ENCODE results near the gene ANKRD18A.
A peak's percentile ranks its signal among the peaks of the same experiment; 100 is the strongest.
"Not testable (repeated sequence)": the region's sequence is repeated elsewhere in the genome, so short reads cannot be mapped to it uniquely, and the experiment has no call there.

ANKRD18A gene

DNA sequence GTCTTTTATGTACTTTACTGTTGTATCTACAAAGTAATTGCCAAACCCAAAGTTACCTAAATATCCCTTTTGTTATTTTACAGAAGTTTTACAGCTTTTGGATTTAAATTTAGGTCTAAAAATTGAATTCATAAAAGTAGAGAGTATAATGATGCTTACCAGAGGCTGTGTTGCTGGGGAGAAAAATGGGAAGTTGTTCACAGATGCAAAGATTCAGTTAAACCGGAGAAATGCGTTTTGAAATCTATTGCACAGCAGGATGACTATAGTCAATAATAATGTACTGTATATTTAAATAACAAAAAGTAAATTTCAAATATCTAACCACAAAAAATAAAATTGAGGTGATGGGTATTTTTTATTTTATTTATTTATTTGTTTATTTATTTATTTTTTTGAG, 2.6 kb upstream of the ANKRD18A start:
- no peak for DNase-seq

DNA sequence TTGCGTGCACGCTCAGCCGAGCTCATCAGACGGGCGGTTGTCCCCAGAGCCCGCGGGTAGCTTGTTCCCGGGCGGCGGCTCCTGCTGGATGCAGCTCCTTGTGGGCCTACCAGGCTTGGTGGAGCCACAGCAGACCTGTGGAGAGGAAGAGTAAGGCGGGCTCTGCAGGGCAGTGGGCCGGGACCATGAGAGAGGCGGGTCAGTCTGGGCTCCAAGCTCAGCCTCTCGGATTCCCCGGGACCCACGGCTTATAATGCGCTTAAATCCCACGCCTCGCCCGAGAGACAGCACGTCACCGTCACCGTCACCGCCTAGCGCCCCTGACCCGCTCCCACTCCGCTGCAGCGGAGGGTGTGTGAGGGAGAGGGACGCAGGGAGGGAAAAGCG, 1.9 kb upstream of the ANKRD18A start:
- no peak for DNase-seq

DNA sequence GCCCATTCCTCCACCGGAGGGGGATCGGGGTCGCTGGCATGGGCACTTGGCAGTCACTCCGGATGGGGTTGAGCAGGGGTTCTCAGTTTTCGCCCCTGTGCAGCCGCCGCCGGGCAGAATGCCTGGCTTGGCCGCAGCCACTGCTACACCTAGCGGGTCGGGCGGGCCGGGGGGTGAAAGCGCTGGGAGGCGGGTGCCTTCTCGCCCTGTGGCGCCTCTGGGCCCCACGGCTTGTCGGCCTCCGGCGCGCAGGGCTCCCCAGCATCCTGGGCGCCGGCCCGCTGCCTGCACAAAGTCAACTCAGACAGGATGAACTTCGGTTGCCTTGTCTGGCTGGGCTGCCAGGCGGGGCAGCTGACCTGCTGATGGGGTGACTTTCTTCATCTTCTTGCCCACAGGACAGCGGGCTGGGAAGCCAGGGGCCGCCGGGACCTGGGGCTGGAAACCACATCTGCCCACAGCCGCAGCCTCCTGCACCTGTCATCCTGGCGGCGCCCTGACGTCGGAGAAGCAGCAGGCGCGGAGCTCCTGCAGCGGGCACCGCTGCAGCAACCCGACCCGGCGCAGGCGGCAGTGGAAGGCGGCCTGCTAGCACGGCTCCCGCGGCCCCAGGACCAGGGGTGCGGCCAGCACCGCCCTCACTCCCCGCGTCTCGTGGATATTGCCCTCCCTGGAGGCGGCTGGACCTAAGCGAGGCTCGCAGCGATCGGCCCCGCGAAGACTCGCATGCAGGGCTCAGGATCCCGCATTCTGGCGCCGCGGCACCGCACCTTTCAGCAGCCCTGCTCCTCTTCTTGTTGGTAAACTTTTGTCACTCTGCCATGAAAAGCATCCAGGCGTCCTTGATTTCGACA, 1.3 kb upstream of the ANKRD18A start:
- DNase-seq = peak; percentile 27

DNA sequence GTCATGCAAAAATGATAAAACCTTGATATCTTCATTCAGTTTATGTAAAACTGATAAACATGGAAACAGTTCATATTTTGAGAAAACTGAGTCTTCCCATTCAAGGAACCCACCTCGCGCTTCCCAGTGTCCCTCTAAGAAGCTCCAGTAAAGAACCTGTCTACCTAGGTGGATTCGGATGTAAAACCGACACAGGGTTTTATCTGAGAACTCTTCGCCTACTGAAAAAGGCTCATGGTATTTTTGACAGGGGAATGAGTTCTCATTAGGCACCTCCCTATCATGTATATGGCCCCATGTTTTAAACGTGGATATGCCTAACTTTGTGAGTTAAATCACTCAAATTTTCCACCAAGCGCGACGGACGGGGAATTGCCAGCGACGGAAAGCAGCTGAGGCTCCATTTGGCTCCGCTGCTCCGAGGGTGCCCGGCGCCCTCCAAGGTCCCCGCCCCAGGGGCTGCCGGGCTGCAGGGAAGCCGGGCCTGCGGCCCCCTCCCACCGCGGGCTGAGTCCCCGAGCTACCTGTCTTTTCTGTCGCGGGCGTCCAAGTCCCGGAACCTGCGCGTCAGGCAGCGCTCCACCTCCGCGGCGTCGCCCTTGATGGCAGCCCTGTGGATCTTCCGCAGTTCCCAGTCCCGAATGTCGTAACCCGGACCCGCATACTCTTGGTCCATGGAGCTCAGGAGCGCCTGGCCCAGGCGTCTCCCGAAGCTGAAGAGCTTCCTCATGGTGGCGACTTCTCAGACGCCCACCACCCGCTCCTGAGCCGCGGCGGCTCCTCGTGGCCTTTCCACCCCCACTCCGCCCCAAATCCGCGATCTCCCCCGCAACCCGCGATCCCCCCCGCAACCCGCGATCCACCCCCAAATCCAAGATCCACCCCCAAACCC, 594 bp downstream of the ANKRD18A start:
- peak; percentile 17 for DNase-seq

DNA sequence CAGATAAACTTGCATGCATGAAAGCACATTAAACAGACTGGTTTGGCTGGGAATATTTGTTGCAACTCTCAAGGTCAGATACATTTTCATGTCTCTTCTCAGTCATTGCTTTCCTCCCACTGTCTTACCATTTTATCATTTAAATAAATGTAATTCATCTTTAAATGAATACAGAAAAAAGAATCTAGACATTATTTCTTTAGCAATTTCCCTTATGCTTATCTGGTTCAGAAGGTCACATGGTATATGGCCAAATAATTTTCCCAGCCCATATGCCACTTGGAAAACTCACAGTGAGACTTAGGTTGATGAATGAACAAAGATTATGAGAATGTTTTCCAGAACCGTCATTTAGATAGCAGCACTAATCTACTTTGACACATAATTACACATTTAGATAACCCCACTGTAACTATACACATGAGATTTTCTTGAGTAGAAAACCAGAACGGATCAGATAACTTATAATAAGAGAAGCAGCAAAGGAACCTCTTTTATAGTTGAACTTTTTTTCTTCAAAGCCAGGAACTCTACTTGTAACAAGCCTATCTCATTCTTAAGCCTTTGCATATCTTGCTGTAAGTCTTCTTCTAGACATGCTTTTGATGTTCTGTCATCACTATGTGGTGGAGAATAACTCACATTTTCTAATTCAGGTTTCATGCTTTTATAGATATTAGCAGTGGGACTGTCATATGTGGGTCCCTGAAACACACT, 22.2 kb downstream of the ANKRD18A start:
- DNase-seq = not testable (repeated sequence)

DNA sequence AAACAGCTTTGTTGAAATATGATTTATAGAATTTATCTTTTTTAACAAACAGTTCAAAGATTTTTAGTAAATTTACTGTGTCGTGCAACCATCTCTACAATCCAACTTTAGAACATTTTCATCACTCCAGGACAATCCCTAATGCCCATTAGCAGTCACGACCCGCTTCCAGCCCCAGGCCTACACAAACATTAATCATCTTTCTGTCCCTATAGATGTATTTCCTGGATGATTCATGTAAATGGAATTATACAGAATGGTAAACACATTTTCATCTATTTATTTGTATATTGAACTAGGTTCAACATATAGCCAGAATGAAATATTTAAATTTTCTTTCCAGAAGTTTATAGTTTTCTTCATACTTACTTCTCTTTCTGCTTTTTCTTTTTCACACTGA, 25.3 kb downstream of the ANKRD18A start:
- DNase-seq = not testable (repeated sequence)

DNA sequence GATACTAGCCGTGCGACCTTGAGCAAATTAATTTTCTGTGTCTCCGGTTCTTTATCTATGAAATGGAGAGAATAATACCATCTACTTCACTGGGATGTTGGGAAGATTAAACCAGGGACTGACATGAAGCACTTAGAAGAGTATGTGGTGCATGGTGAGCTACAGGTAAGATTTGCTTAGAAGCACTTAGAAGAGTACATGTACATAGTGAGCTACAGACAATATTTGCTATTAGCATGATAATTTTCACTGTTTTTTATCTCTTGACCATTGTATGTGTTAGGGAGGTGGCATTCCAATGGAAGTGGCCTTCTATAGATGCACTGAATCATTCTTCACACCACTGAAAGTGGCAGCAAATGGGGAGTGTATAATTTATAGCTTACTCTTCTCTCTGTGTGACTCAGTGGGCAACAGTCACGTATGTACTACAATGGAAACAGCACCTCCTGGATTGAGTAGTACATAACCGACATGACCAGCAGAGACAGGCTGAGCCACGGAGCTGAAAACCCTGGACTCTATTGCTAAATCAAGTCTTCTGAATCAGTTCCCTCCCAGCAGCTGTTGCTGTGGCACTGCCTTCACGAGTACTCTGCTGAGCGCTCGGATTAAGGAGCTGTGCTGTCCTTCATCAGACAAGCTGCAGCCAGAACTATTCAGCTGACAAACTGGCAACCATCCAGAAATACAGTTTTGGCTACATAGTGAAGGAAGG, 28.9 kb downstream of the ANKRD18A start:
- not testable (repeated sequence) for DNase-seq

DNA sequence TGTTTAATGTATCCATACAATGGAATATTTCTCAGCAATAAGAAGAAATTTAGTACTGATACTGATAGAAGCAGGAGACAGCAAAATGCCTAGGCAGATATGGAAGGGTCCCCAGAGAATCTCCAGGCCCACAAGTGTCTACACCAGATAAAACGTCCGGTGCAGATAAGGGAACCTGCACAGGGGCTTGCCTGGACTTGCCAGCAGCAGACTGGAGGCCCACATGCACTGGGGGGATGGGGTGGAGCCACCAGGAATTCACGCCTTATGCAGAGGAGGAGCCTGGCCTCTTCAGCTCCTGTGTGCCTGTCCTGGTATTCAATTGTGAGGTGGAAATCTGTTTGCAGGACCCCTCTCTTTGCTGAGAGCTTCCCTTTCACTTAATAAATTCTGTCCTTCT, 36.6 kb downstream of the ANKRD18A start:
- not testable (repeated sequence) for DNase-seq

DNA sequence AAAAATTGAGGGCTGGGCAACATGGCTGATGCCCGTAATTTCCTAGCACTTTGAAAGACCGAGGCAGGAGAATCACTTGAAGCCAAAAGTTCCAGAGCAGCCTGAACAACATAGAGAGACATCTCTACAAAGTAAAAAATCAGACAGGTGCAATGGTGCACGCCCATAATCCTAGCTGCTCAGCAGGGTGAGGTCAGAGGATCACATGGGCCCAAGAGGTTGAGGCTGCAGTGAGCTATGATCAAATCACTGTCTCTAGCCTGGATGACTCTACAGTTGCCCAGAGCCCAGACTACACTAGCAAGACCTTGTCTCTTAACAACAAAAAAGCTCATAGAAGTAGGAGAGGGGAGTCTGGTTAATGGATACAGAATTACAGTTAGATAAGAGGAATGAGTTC, 40.3 kb downstream of the ANKRD18A start:
- not testable (repeated sequence) for DNase-seq

DNA sequence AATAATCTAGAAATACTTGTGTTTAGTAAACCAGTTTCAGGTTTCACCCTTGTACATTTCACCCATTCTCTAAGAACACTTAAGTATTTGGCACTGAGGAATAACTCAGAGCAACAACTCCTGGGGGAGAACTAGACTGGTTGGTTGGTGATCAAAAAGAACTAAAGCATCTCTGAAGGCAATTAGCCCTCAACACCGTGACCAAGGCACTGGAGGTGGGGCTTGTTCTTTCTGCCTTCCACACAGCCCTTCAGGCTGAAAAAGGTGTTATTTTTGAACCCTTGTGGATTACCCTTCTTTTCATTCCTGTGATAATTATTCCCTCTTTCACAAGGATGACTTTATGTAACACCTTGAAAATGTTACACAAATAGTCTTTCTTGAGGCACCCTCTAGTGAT, 44.2 kb downstream of the ANKRD18A start:
- not testable (repeated sequence) for DNase-seq

DNA sequence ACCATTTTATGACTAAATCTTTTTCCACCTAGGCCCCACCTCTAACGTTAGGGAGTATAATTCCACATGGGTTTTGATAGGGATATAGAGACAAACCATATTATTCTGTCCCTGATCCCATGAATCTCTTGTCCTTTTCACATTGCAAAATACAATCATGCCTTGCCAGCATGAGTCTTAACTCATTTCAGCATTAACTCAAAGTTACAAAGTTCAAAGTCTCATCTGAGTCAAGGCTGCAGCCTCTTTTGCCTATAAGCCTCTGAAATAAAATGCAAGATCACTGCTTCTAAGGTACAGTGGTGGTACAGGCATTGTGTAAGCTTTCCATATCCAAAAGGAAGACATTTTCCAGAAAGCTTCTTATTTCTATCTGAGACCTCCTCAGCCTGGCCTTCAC, 54.3 kb downstream of the ANKRD18A start:
- not testable (repeated sequence) for DNase-seq

DNA sequence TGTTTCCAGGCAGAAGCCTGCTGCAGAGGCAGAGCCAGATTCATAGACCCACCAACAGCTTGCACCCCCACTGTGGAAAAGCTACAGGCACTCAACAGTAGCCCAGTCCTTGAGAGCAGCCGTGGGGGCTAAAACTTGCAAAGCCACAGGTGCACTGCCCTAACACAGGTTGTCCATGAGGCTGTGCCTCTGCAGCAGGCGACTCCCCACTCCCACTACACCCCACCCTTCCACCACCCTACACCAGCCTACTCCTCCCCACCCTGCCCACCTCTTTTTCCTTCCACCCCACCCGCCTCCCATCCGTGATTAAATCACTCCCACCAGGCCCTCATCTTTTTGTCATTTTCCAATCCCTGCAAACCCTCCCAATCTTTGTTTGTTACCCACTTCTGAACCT, 55.2 kb downstream of the ANKRD18A start:
- DNase-seq = not testable (repeated sequence)

DNA sequence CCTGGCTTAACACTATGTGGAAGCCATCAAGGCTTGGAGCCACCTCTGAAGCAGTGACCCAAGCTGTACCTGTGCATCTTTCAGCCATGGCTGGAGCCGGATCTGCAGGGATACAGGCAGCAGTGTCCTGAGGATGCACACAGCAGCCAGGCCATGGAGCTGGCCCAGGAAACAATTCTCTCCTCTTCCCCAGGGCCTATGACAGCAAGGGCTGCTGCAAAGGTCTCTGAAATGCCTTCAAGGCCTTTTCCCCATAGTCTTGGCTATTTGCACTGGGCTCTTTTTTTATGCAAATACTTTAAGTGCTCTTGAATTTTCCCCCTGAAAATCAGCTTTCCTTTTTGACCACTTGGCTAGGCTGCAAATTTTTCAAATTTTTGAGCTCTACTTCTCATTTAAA, 56.5 kb downstream of the ANKRD18A start:
- DNase-seq = not testable (repeated sequence)

DNA sequence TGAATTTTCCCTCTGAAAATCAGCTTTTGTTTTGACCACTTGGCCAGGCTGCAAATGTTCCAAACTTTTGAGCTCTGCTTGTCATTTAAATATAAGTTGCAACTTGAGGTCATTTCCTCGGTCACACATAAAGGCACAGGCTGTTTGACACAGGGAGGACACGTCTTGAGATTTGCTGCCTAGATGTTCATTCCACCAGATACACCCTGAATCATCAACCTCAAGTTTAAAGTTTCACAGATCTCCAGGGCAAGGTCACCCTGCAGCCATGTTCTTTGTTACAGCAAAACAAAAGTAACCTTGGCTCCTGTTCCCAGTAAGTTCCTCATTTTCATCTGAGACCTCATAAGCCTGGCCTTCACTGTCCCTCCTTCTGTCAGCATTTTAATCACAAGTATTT, 59.3 kb downstream of the ANKRD18A start:
- DNase-seq = not testable (repeated sequence)

DNA sequence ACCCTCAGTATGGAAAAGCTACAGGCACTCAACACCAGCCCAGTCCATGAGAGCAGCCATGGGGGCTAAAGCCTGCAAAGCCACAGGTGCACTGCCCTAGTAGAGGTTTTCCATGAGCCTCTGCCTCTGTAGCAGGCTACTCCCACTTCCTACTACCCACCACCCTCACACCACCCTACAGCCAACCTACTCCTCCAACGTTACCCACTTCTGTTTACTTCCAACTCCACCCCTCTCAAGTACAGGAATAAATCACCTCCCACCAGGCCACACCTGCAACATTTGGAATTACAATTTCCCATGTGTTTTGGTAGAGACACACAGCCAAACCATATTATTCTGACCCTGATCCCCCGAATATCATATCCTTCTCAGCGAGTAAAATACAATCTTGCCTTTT, 61.2 kb downstream of the ANKRD18A start:
- DNase-seq = not testable (repeated sequence)

DNA sequence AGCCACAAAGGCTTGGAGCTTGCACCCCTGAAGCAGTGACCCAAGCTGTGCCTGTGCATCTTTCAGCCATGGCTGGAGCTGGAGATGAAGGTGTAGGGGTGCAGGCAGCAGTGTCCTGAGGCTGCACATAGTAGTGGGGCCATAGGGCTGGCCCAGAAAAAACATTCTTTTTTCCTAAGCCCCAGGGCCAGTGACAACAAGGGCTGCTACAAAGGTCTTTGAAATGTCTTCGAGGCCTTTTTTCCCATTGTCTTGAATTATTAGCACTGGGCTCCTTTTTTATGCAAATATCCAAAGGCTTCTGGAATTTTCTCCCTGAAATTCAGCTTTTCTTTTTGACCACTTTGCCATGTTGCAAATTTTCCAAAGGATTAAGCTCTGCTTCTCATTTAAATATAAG, 62.6 kb downstream of the ANKRD18A start:
- not testable (repeated sequence) for DNase-seq

DNA sequence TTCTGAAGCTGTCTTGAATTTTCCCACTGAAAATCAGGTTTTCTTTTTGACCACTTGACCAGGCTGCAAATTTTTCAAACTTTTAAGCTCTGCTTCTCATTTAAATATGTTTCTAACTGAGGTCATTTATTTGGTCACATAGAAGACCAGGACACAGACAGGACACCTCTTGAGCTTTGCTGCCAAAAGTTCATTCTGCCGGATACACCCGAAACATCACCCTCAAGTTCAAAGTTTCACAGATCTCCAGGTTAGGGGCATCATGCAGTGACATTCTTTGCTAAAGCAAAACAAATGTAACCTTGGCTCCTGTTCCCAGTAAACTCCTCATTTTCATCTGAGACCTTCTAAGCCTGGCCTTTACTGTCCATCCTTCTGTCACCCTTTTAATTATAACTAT, 65.4 kb downstream of the ANKRD18A start:
- DNase-seq = not testable (repeated sequence)

DNA sequence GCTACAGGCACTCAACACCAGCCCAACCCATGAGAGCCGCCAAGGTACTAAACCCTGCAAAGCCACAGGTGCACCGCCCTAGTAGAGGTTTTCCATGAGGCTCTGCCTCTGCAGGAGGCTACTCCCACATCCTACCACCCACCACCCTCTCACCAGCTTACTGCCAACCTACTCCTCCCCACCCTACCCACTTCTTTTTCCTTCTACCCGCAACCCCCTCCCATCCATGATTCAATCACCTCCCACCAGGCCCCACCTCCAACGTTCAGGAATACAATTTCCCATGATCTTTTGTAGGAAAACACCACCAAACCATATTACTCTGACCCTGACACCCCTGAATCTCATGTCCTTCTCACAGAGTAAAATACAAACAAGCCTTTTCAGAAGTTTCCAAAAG, 67.4 kb downstream of the ANKRD18A start:
- not testable (repeated sequence) for DNase-seq

DNA sequence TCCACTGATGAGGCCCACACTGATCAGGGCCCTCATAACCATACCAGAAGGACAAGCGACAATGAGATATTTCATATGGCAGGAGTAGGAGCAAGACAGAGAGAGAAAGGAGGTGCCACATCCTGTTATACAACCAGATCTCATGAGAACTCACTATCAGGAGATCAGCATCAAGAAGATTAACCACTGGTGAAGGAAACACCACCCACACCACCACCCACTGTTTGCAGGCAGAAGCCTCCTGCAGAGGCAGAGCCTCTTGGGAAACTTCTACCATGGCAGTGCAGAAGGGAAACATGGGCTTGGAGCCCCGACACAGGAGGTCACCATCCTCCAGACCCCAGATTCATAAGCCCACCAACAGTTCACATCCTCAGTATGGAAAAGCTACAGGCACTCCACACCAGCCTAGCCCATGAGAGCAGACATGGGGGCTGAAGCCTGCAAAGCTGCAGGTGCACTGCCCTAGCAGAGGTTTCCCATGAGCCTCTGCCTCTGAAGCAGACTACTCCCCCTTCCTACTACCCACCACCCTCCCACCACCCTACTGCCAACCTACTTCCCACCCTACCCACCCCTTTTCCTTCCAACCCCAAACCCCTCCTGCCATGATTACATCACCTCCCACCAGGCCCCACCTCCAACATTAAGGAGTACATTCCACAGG, 73.8 kb downstream of the ANKRD18A start:
- not testable (repeated sequence) for DNase-seq

DNA sequence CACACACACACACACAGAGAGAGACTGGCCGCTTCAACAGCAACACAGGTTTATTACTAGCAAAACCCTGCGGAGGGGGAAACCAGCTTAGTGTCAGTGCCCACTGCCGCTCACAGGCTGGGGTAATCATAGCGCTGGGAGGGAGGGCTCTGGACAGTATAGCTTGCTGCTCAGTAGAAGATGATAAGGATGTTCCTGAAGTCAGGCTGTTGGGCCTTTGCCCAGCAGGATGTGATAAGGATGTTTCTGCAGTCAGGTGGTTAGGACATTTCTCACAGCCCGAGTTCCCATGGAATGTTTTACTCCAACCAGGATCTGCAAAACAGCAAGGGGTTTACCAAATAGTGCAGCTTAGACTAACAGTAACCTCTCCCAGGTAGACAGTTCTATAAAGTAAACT, 79.9 kb downstream of the ANKRD18A start:
- DNase-seq = not testable (repeated sequence)

DNA sequence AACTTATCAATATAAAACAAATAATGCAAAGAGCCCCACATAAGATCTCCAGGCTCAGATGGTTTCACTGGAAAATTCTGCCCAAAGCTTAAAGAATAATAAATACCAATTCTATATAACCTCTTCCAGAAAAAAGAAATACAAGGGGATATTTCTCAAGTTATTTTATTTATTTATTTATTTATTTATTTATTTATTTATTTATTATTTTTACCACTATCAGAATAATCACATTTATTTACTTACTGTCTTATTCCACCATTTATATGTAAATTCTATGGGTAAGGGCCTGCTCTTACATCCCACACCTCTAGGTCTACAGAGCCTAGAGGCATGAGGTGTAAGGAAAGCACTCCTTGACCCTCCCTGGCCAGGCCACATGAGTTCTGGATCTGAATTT, 91.1 kb downstream of the ANKRD18A start:
- DNase-seq = no peak

DNA sequence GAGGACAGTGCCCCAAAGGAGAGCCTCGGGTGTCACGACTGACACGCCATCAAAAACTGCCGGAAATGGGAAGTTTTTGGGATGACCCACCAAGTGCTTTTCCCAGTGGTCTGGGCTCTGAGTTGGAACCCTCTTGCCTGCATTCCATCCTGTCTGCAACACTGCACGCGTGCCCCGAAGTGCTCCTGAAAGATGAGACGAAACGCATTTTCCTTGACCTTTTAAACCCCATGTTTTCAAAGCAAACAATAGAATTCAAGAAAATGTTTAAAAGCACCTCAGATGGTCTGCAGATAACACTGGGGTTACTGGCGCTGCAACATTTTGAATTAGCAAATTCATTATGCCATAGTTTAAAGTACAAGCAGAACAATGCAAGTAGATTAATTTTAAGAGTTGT, 92.9 kb downstream of the ANKRD18A start:
- DNase-seq = no peak
